ENCODE data around the gene HOXA7. TPM values are rescaled to one million over a fixed set of nuclear protein-coding genes. Genes with fewer than 3 reads are reported as not detected.

Gene HOXA7
- total RNA-seq, 1 donor from 2014 or later = 17.9 TPM

DNA sequence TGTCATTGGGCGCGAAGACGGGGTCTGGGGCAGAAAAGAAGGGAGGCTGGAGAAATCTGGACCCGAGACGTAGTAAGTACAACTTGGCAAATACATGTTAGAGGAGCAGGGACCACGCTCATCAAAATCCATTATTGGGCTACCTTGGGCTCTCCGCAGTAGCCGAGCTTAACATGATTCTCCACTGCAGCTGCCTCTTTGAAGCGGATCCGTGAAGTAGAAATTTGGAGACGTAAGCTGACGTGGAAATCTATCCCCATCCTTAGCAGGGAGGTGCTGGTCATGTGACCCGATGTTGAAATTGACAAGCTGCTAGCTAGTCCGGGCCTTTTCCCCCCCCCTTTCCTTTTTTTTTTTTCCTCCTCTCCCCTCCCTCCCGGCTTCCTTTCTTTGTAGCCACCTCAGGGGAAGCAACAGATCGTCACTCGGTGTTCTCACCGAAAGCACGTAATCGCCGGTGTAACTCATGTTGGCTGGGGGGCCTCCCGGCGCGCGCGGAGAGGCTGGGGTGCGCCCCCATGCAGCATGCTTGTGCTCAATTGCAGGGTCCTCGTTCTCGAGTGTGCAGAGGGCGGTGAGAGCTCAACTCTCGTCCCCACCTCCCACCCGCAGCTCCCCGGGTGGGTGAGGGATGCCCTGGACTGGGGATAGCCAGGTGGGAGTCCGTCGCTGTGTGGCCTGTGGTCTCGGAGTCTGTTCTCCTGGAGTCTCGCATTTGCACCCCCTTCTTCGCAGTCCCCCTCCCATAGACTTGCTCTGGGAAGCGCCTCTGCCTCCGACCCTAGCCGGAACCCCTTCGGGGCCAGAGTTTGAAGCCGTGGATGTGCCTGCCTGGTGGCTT, 28.8 kb upstream of the HOXA7 start, which contains the start of gene HOXA11:
TSS of gene HOXA11 (minus strand) at position 220 of the 841 bp plus-strand sequence. CDS start at position 132, 88 bp downstream.
- H3K27me3 Mint-ChIP-seq (ENCODE audit: low read depth) = peaks cover 99% of the 10 kb centered on the region
- TF ChIP-seq CTCF (IDR thresholded peaks at IDR 0.05; ENCODE audit: unreplicated experiment) = no peak
- H3K36me3 Mint-ChIP-seq = no peaks in the 10 kb centered on the region
- peak in 1 of 2 experiments; percentile 39 for DNase-seq (ENCODE audit: low spot score in 2 of 2, unreplicated experiment in 2 of 2)
- H3K27ac Mint-ChIP-seq = peak within 1 kb of the TSS; percentile 93
- peak within 1 kb of the TSS; percentile 73 for H3K4me3 Mint-ChIP-seq
- H3K4me1 Mint-ChIP-seq = peaks cover 54% of the 10 kb centered on the region
- no peaks in the 10 kb centered on the region for H3K9me3 Mint-ChIP-seq

GRCh38 chr7:27184337-27185012, 28.0 kb upstream of the HOXA7 start:
- peak overlapping the region; percentile 93 for H3K27ac Mint-ChIP-seq
- peak overlapping the region; percentile 73 for H3K4me3 Mint-ChIP-seq
- H3K4me1 Mint-ChIP-seq = peaks cover 51% of the 10 kb centered on the region
- peak in 1 of 2 experiments; percentile 58 for DNase-seq (ENCODE audit: low spot score in 2 of 2, unreplicated experiment in 2 of 2)
- TF ChIP-seq CTCF (IDR thresholded peaks at IDR 0.05; ENCODE audit: unreplicated experiment) = no peak
- peaks cover 99% of the 10 kb centered on the region for H3K27me3 Mint-ChIP-seq (ENCODE audit: low read depth)
- H3K36me3 Mint-ChIP-seq = no peaks in the 10 kb centered on the region
- H3K9me3 Mint-ChIP-seq = no peaks in the 10 kb centered on the region

GRCh38 chr7:27183682-27184336, 27.3 kb upstream of the HOXA7 start:
- Mint-ChIP-seq H3K27me3 (ENCODE audit: low read depth) (peaks cover 99% of the 10 kb centered on the region), H3K27ac (peak overlapping the region; percentile 81), H3K9me3 (no peaks in the 10 kb centered on the region), H3K4me1 (peaks cover 49% of the 10 kb centered on the region), H3K36me3 (no peaks in the 10 kb centered on the region), H3K4me3 (peak overlapping the region; percentile 70)
- DNase-seq (ENCODE audit: low spot score in 2 of 2, unreplicated experiment in 2 of 2) = peak in 1 of 2 experiments; percentile 43
- TF ChIP-seq CTCF (IDR thresholded peaks at IDR 0.05; ENCODE audit: unreplicated experiment) = no peak

- no peaks in the 10 kb centered on the region for H3K9me3 Mint-ChIP-seq
- no peaks in the 10 kb centered on the region for H3K36me3 Mint-ChIP-seq
- peak overlapping the region; percentile 70 for H3K4me3 Mint-ChIP-seq
- H3K4me1 Mint-ChIP-seq = peaks cover 41% of the 10 kb centered on the region
- H3K27me3 Mint-ChIP-seq (ENCODE audit: low read depth) = peaks cover 99% of the 10 kb centered on the region
- peak in 1 of 2 experiments; percentile 44 for DNase-seq (ENCODE audit: low spot score in 2 of 2, unreplicated experiment in 2 of 2)
- TF ChIP-seq CTCF (IDR thresholded peaks at IDR 0.05; ENCODE audit: unreplicated experiment) = no peak
- H3K27ac Mint-ChIP-seq = peak overlapping the region; percentile 81
Observed at GRCh38 chr7:27182861-27183681, 26.6 kb upstream of the HOXA7 start.
